GM23338 (cell line): ENCODE results near the gene CCDC3. TPM values are rescaled to one million over a fixed set of nuclear protein-coding genes. Genes with fewer than 3 reads are reported as not detected.

Experiments used
- ATAC-seq: fragments of 200-7000 bp; cut with Tn5 transposase; 3 replicates; pipeline ENCODE4 v1.9.1; 2020
- DNase-seq: peaks from one replicate; pipeline ENCODE4 v3.0.0-alpha.2; 2015; ENCODE audit warnings: low spot score
- H2AFZ ChIP-seq: fragments of 200-600 bp; sonication (generic); 2 replicates; pipeline ENCODE4 v1.8.0; 2016; ENCODE audit warnings: antibody characterized with exemption, mild to moderate bottlenecking, moderate library complexity
- H3F3A ChIP-seq: fragments of 200-600 bp; sonication (generic); replicated peaks from 2 replicates; pipeline ENCODE4 v1.8.0; 2017; ENCODE audit warnings: antibody characterized with exemption, mixed run types, low read depth
- H3K27ac ChIP-seq: fragments of 200-600 bp; sonication (generic); 2 replicates; pipeline ENCODE4 v1.6.1; 2016; ENCODE audit warnings: low read depth
- H3K27me3 ChIP-seq: fragments of 200-600 bp; sonication (generic); 2 replicates; pipeline ENCODE4 v1.8.0; 2016; ENCODE audit warnings: mild to moderate bottlenecking, mixed run types, moderate library complexity; ENCODE audit not compliant: insufficient read depth
- H3K36me3 ChIP-seq: fragments of 200-600 bp; sonication (generic); 2 replicates; pipeline ENCODE4 v1.8.0; 2016; ENCODE audit warnings: mild to moderate bottlenecking; ENCODE audit not compliant: insufficient read depth
- H3K4me1 ChIP-seq: fragments of 200-600 bp; sonication (generic); 2 replicates; pipeline ENCODE4 v1.8.0; 2016; ENCODE audit warnings: mild to moderate bottlenecking, moderate library complexity; ENCODE audit not compliant: insufficient read depth
- H3K4me2 ChIP-seq: fragments of 200-600 bp; sonication (generic); 2 replicates; pipeline ENCODE4 v1.7.1; 2017; ENCODE audit warnings: mixed run types
- H3K4me3 ChIP-seq: fragments of 200-600 bp; sonication (generic); 2 replicates; pipeline ENCODE4 v1.6.1; 2016; ENCODE audit warnings: mixed run types
- H3K79me2 ChIP-seq: fragments of 200-600 bp; sonication (generic); replicated peaks from 2 replicates; pipeline ENCODE4 v1.8.0; 2017; ENCODE audit warnings: mild to moderate bottlenecking; ENCODE audit not compliant: insufficient read depth
- H3K9me2 ChIP-seq: fragments of 200-600 bp; sonication (generic); 2 replicates; pipeline ENCODE4 v1.8.0; 2017; ENCODE audit not compliant: insufficient read depth
- H4K20me1 ChIP-seq: fragments of 200-600 bp; sonication (generic); replicated peaks from 2 replicates; pipeline ENCODE4 v1.8.0; 2017; ENCODE audit warnings: mild to moderate bottlenecking; ENCODE audit not compliant: insufficient read depth
- H3K27ac Mint-ChIP-seq: 2 replicates; pipeline ENCODE4 v1.8.0; 2020; ENCODE audit warnings: inconsistent platforms, mild to moderate bottlenecking, moderate library complexity, mixed read lengths
- H3K27me3 Mint-ChIP-seq: 3 replicates; pipeline ENCODE4 v1.8.0; 2022; ENCODE audit warnings: low read depth, mild to moderate bottlenecking, moderate library complexity, mixed read lengths, inconsistent platforms; ENCODE audit not compliant: insufficient read depth, poor library complexity
- H3K36me3 Mint-ChIP-seq: 3 replicates; pipeline ENCODE4 v1.8.0; 2021; ENCODE audit warnings: low read depth, mild to moderate bottlenecking, inconsistent platforms, moderate library complexity, mixed read lengths
- H3K4me1 Mint-ChIP-seq: 3 replicates; pipeline ENCODE4 v1.8.0; 2020; ENCODE audit warnings: mild to moderate bottlenecking, inconsistent platforms, mixed read lengths
- H3K4me3 Mint-ChIP-seq: 3 replicates; pipeline ENCODE4 v1.8.0; 2021; ENCODE audit warnings: moderate library complexity, mild to moderate bottlenecking, inconsistent platforms, mixed read lengths
- H3K9me3 Mint-ChIP-seq: 3 replicates; pipeline ENCODE4 v1.8.0; 2020; ENCODE audit warnings: moderate library complexity, mild to moderate bottlenecking, inconsistent platforms, mixed read lengths
- CTCF ChIP-seq, 2 experiments: fragments of 200-600 bp in 1 of 2; sonication (generic) in 1 of 2; conservative IDR thresholded peaks; 2 replicates each; pipeline versions ENCODE4 v1.5.1 to v1.6.1; 2016 to 2017; ENCODE audit warnings: antibody characterized with exemption in 2 of 2, low read depth in 2 of 2, mild to moderate bottlenecking in 2 of 2, moderate library complexity in 1 of 2
- EZH2 ChIP-seq: fragments of 200-600 bp; sonication (generic); IDR thresholded peaks from one replicate; pipeline ENCODE4 v1.8.0; 2017; ENCODE audit warnings: antibody characterized with exemption, mild to moderate bottlenecking, low read depth; ENCODE audit not compliant: unreplicated experiment
- EZH2phosphoT487 ChIP-seq: fragments of 200-600 bp; sonication (generic); IDR thresholded peaks from one replicate; pipeline ENCODE4 v1.8.1; 2018; ENCODE audit warnings: antibody characterized with exemption; ENCODE audit not compliant: unreplicated experiment
- JUNB ChIP-seq: IDR thresholded peaks from one replicate; pipeline ENCODE4 v1.6.1; 2016; ENCODE audit warnings: antibody characterized with exemption; ENCODE audit not compliant: unreplicated experiment
- NANOG ChIP-seq: IDR thresholded peaks from 2 replicates; pipeline ENCODE4 v1.6.1; 2016; ENCODE audit warnings: antibody characterized with exemption, borderline replicate concordance
- POLR2AphosphoS5 ChIP-seq: IDR thresholded peaks from 2 replicates; pipeline ENCODE4 v1.6.1; 2016; ENCODE audit warnings: antibody characterized with exemption, low read depth
- STAT1 ChIP-seq: IDR thresholded peaks from one replicate; pipeline ENCODE4 v1.6.1; 2016; ENCODE audit warnings: antibody characterized with exemption; ENCODE audit not compliant: unreplicated experiment
- ZNF114 ChIP-seq: fragments of 250-450 bp; sonication (Bioruptor Pico); IDR thresholded peaks from 2 replicates; pipeline ENCODE4 v1.5.0; 2020; ENCODE audit warnings: mild to moderate bottlenecking, moderate library complexity
- ZNF331 ChIP-seq: fragments of 250-450 bp; sonication (Bioruptor Pico); IDR thresholded peaks from 2 replicates; pipeline ENCODE4 v1.5.0; 2020; ENCODE audit warnings: low read depth, mild to moderate bottlenecking, moderate library complexity
- polyA plus RNA-seq: library from polyadenylated mRNA; unstranded; fragments of >200 nt; fragmentation: Nextera tagmentation; extraction: Ambion mirVana; gene quantifications from 2 replicates; pipeline ENCODE4 v1.2.1, GENCODE V29; 2016
- total RNA-seq: library from RNA; depleted of rRNA; stranded (reverse); fragments of >200 nt; shearing (Covaris generic); gene quantifications from 2 replicates; pipeline ENCODE4 v1.2.3, GENCODE V29; 2014
- TF ChIP-seq, protein P1 (sequence below): fragments of 250-450 bp; sonication (Bioruptor Pico); IDR thresholded peaks from 2 replicates; pipeline ENCODE4 v1.5.0; 2020; ENCODE audit warnings: mild to moderate bottlenecking, moderate library complexity
- TF ChIP-seq, protein P2 (sequence below): IDR thresholded peaks from 2 replicates; pipeline ENCODE4 v1.6.1; 2016; ENCODE audit warnings: antibody characterized with exemption
- TF ChIP-seq, protein P3 (sequence below): IDR thresholded peaks from one replicate; pipeline ENCODE4 v1.6.1; 2018; ENCODE audit warnings: antibody characterized with exemption; ENCODE audit not compliant: unreplicated experiment

CCDC3 gene
- total and polyA plus RNA-seq, 2 experiments from 2014 or later = 1.4 to 5.2 TPM

DNA sequence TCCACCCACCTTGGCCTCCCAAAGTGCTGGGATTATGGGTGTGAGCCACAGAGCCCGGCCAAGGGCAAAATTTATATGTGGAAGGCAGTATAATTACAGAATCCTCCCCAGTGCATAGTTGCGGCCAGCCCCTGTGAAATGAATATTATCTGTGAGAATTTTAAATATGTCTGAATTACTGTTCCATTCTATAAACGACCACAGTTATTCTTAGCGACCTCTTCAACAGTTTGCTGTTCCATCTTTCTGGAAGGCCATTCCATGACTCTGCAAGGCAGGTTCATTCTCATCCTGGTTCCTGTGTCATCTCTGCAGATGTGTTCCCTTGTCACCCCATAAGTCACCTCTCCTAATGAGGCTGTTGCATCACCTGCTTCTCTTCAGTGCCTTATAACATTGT, 90.7 kb downstream of the CCDC3 start:
- no peak for ATAC-seq
- Histone ChIP-seq H3K27ac (no peak overlapping the region), H3K4me3 (no peak overlapping the region), H3K4me1 (no peaks in the 10 kb centered on the region), H3K4me2 (no peak overlapping the region), H3K36me3 (no peaks in the 10 kb centered on the region), H2AFZ (no peak overlapping the region), H3K27me3 (no peaks in the 10 kb centered on the region), H3K79me2 (no peaks in the 10 kb centered on the region), H3K9me2 (0 out of 2 replicates have a peak, but pooled peaks cover 2% of the 10 kb centered on the region), H4K20me1 (no peaks in the 10 kb centered on the region), H3F3A (no peaks in the 10 kb centered on the region)
- Mint-ChIP-seq H3K9me3 (no peaks in the 10 kb centered on the region), H3K4me3 (no peak overlapping the region), H3K27ac (no peak overlapping the region), H3K4me1 (no peaks in the 10 kb centered on the region), H3K36me3 (no peaks in the 10 kb centered on the region), H3K27me3 (peaks cover 4% of the 10 kb centered on the region)
- TF ChIP-seq ZNF331 (CRISPR knock-in tag) = no peak
- TF ChIP-seq EZH2 = no peak
- no peak for TF ChIP-seq STAT1
- no peak for TF ChIP-seq NANOG
- TF ChIP-seq, protein P1, sequence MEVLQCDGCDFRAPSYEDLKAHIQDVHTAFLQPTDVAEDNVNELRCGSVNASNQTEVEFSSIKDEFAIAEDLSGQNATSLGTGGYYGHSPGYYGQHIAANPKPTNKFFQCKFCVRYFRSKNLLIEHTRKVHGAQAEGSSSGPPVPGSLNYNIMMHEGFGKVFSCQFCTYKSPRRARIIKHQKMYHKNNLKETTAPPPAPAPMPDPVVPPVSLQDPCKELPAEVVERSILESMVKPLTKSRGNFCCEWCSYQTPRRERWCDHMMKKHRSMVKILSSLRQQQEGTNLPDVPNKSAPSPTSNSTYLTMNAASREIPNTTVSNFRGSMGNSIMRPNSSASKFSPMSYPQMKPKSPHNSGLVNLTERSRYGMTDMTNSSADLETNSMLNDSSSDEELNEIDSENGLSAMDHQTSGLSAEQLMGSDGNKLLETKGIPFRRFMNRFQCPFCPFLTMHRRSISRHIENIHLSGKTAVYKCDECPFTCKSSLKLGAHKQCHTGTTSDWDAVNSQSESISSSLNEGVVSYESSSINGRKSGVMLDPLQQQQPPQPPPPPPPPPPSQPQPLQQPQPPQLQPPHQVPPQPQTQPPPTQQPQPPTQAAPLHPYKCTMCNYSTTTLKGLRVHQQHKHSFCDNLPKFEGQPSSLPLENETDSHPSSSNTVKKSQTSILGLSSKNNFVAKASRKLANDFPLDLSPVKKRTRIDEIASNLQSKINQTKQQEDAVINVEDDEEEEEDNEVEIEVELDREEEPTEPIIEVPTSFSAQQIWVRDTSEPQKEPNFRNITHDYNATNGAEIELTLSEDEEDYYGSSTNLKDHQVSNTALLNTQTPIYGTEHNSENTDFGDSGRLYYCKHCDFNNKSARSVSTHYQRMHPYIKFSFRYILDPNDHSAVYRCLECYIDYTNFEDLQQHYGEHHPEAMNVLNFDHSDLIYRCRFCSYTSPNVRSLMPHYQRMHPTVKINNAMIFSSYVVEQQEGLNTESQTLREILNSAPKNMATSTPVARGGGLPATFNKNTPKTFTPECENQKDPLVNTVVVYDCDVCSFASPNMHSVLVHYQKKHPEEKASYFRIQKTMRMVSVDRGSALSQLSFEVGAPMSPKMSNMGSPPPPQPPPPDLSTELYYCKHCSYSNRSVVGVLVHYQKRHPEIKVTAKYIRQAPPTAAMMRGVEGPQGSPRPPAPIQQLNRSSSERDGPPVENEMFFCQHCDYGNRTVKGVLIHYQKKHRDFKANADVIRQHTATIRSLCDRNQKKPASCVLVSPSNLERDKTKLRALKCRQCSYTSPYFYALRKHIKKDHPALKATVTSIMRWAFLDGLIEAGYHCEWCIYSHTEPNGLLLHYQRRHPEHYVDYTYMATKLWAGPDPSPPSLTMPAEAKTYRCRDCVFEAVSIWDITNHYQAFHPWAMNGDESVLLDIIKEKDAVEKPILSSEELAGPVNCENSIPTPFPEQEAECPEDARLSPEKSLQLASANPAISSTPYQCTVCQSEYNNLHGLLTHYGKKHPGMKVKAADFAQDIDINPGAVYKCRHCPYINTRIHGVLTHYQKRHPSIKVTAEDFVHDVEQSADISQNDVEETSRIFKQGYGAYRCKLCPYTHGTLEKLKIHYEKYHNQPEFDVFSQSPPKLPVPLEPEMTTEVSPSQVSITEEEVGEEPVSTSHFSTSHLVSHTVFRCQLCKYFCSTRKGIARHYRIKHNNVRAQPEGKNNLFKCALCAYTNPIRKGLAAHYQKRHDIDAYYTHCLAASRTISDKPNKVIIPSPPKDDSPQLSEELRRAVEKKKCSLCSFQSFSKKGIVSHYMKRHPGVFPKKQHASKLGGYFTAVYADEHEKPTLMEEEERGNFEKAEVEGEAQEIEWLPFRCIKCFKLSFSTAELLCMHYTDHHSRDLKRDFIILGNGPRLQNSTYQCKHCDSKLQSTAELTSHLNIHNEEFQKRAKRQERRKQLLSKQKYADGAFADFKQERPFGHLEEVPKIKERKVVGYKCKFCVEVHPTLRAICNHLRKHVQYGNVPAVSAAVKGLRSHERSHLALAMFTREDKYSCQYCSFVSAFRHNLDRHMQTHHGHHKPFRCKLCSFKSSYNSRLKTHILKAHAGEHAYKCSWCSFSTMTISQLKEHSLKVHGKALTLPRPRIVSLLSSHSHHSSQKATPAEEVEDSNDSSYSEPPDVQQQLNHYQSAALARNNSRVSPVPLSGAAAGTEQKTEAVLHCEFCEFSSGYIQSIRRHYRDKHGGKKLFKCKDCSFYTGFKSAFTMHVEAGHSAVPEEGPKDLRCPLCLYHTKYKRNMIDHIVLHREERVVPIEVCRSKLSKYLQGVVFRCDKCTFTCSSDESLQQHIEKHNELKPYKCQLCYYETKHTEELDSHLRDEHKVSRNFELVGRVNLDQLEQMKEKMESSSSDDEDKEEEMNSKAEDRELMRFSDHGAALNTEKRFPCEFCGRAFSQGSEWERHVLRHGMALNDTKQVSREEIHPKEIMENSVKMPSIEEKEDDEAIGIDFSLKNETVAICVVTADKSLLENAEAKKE = no peak
- TF ChIP-seq, protein P2, sequence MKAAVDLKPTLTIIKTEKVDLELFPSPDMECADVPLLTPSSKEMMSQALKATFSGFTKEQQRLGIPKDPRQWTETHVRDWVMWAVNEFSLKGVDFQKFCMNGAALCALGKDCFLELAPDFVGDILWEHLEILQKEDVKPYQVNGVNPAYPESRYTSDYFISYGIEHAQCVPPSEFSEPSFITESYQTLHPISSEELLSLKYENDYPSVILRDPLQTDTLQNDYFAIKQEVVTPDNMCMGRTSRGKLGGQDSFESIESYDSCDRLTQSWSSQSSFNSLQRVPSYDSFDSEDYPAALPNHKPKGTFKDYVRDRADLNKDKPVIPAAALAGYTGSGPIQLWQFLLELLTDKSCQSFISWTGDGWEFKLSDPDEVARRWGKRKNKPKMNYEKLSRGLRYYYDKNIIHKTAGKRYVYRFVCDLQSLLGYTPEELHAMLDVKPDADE = no peak
- no peak for TF ChIP-seq POLR2AphosphoS5
- TF ChIP-seq CTCF (conservative IDR thresholded peaks at IDR 0.05; ENCODE audit: low read depth in 2 of 2) = no peak
- TF ChIP-seq, protein P3, sequence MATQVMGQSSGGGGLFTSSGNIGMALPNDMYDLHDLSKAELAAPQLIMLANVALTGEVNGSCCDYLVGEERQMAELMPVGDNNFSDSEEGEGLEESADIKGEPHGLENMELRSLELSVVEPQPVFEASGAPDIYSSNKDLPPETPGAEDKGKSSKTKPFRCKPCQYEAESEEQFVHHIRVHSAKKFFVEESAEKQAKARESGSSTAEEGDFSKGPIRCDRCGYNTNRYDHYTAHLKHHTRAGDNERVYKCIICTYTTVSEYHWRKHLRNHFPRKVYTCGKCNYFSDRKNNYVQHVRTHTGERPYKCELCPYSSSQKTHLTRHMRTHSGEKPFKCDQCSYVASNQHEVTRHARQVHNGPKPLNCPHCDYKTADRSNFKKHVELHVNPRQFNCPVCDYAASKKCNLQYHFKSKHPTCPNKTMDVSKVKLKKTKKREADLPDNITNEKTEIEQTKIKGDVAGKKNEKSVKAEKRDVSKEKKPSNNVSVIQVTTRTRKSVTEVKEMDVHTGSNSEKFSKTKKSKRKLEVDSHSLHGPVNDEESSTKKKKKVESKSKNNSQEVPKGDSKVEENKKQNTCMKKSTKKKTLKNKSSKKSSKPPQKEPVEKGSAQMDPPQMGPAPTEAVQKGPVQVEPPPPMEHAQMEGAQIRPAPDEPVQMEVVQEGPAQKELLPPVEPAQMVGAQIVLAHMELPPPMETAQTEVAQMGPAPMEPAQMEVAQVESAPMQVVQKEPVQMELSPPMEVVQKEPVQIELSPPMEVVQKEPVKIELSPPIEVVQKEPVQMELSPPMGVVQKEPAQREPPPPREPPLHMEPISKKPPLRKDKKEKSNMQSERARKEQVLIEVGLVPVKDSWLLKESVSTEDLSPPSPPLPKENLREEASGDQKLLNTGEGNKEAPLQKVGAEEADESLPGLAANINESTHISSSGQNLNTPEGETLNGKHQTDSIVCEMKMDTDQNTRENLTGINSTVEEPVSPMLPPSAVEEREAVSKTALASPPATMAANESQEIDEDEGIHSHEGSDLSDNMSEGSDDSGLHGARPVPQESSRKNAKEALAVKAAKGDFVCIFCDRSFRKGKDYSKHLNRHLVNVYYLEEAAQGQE = no peak
- no peak for TF ChIP-seq EZH2phosphoT487
- TF ChIP-seq JUNB = no peak
- TF ChIP-seq ZNF114 (CRISPR knock-in tag) = no peak
- DNase-seq = no peak
